GM18511 (cell line): Measurements from ENCODE around the gene ASB15.

Experiments used
- ATAC-seq: cut with Tn5 transposase; IDR thresholded peaks from one replicate; pipeline ENCODE4 v1.9.1; 2021; ENCODE audit warnings: mild to moderate bottlenecking, moderate library complexity; ENCODE audit not compliant: unreplicated experiment

Gene ASB15

DNA sequence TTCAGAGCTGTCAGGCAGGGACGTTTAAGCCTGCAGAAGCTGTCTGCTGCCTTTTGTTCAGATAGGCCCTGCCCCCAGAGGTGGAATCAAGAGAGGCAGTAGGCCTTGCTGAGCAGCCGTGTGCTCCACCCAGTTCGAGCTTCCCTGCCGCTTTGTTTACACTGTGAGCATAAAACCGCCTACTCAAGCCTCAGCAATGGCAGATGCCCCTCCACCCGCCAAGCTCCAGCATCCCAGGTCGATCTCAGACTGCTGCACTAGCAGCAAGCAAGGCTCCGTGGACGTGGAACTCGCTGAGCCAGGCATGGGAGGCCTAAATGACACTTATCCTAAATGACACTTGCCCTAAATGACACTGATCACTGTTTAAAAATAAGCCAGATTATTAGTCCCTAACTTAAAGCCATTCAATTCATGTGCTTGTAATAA is 6.8 kb upstream of the ASB15 start:
- ATAC-seq = no peak

DNA sequence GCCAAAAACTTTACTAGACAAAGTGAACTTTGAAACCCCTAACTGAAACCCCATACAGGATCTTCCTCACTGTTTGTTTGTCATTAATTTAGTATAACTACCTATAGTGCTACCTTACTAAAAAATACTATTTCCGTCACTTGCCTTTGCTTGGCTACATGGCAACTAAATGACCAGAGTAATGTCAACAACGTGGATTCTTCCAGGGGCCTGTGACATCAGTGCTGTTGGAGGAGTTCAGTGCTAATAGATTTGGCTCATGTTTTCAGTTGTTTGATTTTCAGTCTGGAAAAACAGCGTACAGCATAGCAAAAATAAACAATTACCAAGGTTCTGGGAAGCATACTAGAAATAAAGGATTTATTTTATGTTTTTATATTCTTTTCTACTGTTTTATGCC is 3.0 kb upstream of the ASB15 start:
- ATAC-seq = no peak

DNA sequence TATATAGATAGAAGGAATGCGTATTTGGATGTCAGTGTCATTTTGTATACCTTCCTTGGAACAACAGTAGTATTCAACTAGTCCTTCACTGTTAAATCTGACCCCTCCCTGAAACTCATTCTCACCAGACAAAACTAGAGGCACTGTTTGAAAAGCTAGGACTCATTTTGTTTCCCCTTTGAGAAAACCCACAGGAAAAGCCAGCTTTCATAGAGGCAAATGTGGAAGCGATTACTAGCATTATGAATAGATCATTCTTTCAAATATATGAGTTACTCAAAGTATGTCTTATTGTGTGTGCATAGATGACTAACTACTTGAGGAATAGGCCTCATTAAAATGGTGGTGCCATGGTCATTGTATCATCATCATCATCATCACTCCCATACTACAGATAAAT is 1.9 kb upstream of the ASB15 start:
- no peak for ATAC-seq

DNA sequence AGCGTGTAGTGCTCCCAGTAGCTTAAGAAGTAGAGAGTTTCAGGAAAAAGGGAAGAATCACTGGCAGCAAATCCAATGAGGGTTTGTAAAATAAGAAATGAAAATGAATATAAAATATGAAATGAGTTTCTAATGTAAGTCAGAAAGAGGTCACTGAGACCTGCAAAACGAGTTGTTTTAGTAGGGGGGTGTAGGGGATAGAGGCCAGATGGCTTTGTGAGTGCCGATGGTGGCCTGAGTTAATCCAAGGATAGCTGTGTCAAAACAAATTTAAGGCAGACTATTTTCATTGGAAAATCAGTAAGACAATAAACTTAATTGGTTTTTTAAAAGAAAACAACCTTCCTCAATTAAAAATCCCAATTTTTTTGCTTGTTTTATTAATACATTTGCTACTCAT is 745 bp upstream of the ASB15 start:
- ATAC-seq = no peak

DNA sequence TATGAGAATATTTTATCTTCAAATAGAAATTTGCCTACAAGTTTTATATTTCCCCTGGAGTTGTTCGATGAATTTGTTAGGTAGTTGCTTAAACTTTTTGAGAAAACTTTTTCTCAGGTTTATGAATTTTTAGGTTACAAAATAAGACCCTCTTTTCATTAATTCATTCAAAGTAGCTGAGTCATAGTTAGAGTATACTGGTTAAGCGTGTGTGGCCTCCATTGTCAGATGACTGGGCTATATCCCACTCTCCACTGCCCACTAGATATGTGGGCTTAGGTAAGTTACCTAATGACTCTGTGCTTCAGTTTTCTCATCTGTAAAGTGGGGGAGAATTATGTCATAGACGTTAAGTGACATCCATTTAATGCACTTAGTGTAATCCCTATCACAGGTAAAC is 1.0 kb downstream of the ASB15 start:
- no peak for ATAC-seq

DNA sequence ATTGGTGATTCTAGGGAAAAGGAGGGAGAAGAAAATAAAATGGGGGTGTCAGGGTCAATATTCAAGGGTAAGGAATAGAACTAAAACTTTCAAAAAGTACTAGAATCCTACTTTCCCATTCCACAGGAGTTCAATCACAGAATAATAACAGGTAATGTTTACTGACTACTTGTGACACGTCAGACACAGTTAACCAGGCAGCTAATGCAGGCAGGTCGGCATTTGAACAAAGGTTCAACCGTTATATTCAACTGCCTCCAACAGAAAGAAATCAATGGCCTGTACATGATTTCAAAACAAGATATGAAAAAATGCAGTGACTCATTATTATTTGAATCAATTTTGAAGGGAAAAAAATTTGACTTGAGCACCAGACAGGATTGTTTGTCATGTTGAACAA is 3.1 kb downstream of the ASB15 start:
- no peak for ATAC-seq

DNA sequence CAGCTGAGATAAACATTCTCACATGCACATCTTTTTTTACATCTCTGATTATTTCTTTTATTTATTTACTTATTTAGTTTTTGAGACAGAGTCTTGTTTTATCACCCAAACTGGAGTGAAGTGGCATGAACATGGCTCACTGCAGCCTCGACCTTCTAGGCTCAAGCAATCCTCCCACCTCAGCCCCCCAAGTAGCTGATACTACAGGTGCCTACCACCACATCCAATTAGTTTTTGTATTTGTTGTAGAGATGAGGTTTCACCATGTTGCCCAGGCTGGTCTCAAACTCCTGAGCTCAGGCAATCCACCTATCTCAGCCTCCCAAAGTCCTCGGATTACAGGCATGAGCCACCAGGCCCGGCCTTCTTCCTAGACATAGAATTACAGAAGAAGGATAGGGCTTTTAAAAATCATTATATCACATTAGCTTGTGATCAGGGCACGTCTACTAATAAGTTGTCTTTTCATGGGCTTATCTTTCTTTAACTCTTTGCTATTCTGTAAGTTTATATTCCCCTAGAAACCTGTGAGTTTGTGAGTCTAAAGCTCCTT is 5.9 kb downstream of the ASB15 start:
- no peak for ATAC-seq

DNA sequence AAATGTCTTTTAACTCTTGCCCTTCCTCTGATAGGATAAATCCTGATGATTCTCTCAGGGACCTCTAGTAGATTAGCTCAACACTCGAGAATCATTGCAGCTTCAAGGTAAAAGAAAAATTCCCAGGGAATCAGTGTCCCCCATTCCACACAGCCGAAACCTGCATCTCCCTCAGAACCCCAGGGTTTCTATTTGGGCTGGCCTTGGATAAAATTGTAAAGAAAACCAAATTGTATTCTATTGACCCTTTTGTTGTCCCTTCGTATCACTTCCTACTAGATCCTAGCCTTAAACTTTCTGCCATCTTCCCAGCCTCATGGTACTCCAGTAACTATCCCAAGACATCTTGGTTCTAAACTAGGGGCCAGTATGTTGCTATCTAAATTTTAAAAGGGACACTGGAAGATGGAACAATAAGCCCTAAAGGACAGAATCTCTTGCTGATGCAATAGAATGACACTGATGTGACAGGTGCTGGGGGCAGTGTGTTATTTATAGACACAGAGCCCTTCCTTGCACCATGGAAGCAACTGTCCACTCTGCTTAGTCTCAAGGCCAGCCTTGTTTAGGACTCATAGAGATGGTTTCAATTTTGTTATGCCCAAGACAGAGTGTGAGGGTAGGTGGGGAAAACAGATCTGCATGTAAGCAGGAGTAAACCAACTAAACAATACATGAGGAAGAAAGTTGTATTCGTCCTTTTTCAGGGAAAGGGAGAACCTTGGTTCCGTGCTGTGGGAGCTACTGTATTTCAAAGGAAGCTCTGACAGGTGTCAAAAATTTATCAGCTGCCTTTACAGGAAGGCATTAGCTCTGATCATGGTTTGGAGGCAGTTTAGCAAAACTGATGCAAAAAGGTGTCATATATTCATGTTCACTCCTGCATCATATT is 7.6 kb downstream of the ASB15 start:
- no peak for ATAC-seq

DNA sequence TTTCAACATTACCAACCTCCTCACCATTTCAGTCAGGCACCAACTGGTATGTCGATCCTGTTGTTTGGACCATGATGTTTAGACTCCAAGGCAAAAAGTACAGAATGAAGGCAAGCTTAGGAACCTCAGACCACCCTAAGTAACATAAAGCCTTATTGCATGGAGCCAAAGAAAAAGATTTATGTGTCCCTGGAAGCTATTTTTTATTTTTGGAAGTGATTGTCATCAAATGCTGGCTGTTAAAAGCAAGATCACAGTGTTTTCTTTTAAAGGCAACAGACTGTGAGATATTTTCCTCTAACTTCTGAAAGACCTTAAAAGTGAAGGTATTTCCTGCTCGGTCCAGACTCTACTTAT is 8.2 kb downstream of the ASB15 start:
- ATAC-seq = no peak

DNA sequence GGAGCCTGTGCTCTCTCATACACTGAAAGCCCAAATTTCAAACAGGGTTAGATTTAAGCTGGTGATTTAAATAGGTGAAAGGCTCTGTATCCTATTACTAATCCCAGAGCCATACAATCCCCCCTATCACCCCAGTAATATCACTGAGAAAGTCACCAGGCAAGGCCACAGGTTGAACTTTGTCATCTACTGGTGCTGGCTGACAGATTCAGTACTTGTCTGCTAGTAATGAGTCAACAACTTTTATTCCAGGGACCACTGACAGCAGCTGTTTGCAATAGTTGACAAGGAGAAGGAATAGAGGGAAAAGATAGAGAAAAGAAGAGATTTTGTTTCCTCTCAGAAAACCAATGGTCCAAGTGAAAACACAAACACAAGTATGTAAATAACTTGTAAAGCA is 10.4 kb downstream of the ASB15 start:
- no peak for ATAC-seq

DNA sequence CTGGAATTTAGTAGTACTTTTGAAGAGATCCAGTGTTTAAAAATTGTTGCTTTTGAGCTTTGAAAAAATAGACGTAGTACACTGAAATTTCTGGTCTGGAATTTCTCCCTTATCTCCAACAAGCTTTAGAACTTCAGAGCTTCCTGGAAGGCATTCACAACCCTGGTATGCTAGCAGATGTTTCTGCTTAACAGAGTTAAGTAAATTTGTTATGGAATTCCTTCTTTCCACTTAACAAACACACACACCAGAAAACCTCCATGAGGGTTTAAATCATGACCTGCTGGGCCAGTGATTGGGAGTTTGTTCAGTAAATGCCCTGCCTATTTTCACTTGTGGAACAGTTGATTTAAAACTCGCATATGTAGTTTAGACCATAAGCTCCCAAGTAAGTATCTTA is 13.7 kb downstream of the ASB15 start:
- ATAC-seq = no peak

DNA sequence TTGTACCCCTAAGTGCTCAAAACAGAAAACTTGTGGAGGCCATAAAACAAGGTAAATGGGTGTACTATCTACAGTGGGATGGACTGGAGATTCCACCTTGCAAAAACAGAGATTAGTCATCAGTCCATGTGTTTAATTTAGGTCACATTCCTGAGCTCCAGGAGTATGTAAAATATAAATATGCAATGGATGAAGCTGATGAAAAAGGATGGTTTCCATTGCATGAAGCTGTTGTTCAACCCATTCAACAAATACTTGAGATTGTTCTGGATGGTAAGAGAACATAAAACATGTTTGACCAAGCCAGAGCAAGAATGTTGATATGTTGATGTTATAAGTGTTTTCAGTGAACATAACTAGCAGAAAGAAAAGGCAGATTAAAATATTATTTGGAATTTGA is 14.6 kb downstream of the ASB15 start:
- ATAC-seq = no peak

DNA sequence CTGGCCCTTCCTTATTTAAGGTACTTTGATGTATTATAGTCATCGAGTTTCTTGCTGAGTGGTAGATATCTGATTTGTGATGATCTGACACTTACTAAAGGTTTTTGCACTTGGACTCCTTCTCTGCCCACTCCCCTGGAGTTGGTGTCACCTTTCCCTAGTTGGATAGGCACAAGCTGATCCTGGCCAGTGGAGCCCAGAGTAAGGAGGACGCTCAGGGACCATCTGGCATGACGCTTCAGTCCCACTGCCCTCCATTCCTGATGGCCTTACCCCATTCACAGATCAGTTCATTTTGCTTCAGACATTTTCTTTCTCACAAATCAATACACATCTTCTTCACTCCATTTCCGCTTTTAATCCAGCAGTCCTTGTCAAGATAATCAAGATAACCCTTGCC is 20.1 kb downstream of the ASB15 start:
- no peak for ATAC-seq

DNA sequence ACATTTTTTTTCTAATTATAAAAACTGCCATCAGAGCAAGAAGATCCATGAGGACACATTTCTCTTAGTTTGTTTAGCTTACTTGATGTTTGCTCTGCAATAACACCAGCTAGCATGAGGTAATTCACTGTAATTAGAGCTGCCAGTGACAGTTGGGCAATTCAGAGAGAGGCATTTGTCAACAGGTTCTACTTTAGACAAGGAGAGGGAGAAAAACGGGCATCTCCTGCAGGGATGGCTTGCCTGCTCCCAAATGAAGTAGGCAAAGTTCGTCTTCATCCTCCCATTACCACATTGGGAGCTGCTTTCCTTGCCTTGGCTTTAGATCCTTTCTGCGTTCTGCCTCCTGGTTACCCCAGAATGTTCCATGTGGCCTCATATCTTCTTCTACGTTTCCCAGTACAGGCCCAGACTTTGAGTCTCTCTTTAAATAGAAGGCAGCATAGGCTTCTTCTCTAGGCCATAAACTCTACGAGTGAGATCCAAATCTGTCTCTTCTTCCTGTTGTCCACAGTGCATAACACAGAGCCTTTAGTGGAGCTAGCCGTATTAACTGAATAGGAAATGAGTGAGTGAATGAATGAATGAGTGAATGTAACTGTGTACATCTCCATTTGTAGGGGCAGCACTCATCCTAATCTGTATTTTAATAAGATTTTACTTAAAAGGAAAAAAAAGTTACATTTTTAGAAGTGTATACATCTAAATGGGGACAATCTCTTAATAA is 21.2 kb downstream of the ASB15 start:
- no peak for ATAC-seq

DNA sequence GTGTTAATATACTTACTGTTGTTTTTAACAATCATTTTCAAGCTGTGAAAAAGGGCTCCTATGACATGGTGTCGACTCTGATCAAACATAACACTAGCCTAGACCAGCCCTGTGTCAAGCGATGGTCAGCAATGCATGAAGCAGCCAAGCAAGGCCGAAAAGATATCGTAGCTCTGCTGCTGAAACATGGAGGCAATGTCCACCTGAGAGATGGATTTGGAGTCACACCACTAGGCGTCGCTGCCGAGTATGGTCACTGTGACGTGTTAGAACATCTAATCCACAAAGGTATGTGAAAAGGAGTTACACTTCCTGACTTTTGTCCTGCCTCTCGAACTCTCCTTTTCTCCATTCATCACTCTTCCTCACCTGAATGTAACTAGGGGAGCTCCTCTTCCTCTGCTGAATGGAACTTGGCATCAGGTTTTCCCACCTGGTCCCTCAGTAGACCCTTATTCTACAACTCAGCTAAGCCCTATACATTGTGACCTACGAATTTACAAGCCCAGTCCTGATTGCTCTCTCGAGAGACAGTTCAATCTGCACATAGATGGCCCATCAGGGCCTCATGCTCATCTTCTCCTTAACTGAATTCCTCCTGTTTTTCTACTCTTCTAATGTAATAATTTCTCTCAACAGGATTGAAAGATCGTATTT is 23.0 kb downstream of the ASB15 start:
- peak; percentile 97 for ATAC-seq

DNA sequence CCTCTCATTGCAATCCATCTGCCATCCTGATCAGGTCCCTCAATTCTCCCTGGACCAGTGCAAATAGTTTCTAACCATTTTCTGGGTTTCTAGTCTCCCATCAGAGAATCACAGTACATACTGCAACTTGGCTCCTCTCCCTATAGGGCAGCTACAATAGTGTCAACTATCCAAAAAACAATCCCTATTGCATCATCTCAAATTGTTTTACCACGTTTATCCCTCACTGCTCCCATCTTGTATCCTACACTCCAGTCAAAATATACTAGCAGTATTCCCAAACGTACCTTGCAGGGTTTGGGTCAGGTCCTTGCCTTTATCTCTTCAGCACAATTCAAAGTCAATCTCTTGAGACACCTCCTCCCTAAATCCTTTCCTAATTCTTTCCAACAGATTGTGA is 23.6 kb downstream of the ASB15 start:
- no peak for ATAC-seq

DNA sequence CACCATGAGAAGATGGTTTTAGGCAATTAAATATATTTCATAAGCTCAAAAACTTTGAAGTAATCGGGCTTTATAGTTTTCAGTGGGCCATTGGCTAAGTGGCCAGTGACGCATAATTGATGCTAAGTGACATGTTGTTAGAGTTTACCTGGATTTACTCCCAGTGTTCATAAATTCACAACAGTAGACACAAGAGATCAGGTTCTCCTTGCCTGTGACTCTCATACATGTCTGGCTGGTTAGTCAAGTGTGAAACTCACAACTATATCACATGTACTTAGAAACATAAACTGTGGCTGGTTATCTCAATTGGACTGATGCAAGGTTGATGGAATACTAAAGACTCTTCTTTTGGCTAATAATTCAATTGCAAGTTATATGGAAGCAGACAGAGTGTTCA is 26.2 kb downstream of the ASB15 start:
- no peak for ATAC-seq

DNA sequence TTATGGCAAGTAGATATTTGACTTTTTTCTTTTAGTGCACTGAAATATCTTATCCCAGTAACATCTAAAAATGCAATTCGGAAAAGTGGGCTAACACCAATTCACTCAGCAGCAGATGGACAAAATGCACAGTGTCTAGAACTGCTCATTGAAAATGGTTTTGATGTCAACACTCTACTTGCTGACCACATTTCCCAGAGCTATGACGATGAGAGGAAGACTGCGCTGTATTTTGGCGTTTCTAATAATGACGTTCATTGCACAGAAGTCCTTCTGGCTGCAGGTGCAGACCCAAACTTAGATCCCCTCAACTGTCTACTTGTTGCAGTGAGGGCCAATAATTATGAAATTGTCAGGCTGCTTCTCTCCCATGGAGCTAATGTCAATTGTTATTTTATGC is 27.2 kb downstream of the ASB15 start:
- no peak for ATAC-seq

DNA sequence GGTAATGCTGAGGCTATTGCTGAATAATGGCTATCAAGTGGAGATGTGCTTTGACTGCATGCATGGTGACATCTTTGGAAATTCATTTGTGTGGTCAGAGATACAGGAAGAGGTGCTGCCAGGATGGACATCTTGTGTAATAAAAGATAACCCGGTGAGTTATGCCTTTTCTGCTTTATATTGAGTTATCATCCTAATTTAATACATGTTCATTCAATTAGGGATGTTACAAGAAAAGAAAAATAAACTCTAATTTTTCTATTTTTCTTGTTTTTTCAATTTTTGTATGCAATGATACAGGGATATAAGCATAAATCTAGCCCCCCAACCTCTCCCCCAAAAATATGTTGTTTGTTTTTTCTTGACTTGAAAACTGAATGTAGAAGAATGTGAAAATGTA is 27.7 kb downstream of the ASB15 start:
- ATAC-seq = no peak

DNA sequence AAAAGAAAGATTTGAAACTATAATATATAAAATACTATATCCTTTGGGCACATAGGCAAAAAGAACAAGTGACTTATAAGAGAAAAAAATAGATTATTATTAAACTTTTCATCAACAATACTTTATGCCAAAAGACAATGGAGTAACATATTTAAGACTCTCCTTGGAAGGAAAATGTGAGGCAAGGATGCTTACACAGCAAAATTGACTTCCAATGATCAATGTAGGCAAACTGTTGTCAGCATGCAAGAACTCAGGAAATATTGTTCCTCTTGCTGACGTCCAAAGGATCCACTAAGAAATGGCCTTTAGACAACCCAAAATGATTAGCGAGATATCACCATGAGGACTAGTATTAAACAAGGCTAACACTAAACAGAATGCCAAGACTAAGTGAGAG is 31.2 kb downstream of the ASB15 start:
- no peak for ATAC-seq

DNA sequence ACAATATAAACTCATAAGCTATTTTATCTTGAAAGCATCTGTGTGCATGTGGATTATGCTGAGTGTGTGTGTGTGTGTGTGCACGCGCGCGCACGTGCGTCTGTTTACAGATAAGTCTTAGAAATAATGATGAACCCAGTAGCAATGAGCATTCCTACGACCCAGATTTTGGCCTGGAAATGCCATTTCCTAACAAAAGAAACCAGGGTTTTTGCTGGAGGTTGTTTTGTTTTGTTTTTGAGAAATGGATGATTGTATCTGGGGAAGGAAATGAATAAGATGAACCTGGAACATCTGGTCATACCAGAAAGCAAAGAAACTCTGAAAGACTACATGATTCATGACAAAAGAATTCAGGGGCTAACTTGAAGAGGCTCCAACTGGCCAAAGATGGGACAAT is 31.9 kb downstream of the ASB15 start:
- ATAC-seq = no peak
